ENCODE data around the gene MADCAM1. TPM values are rescaled to one million over a fixed set of nuclear protein-coding genes. Genes with fewer than 3 reads are reported as not detected.

The MADCAM1 gene
- polyA plus RNA-seq, 1 experiment = not detected

DNA sequence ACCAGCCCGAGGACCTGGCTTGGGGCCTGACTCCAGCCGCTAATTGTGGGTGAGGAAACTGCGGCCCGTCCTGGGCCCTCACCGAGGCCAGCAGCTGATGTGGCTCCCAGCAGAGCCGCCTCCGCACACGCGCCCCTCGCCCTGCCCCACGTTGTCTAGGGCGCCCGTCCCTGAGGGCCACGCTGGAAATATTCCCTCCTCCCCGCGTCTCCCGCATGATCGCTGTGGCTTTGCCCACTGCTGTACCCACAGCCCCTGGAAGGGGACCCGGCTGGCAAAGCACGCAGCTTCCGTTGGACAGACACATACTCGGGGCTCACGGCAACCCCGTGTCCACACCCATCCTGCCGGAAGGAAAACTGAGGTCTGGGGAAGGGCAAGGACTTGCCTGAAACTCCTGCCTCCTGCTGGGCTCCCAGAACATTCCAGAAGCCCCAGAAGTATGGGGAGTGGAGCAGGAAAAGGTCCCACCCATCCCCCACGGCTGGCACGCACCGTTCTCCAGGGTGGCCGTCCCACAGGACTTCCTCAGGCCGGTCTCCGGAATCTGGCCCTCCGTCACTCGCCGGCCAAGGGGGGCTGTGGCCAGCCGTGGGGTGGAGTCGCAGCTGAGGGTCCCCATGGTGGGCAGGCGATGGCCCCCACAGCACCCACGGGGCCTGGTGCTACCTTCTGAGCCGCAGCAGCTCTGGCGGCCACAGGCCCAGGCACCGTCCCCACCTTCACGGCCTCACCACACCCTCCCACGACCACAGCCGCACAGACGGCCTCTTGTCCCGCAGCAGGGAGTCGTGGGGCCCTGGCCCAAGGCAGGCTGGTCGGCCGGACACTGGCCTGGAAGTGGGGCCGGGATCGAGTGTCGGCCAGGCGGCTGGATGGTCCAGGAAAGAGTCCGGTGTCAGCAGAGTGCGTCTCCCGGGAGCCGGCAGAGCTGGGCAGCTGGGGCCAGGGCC lies 21.9 kb upstream of the MADCAM1 start:
- ChIA-PET POLR2A (no interaction called here), CTCF (no interaction called here)
- Histone ChIP-seq H3K27ac (ENCODE audit: low read depth, low read length) (no peak overlapping the region), H3K4me3 (ENCODE audit: low read depth, low read length) (no peak overlapping the region), H3K27me3 (ENCODE audit: control insufficient read depth, insufficient read depth, low read length) (peaks cover 8% of the 10 kb centered on the region), H3K9me3 (ENCODE audit: control insufficient read depth, insufficient read depth, low read length) (no peaks in the 10 kb centered on the region; the same call in 1 of the 2 replicates)
- no peak for DNase-seq (ENCODE audit: low read depth, low spot score)
- TF ChIP-seq, protein P1, sequence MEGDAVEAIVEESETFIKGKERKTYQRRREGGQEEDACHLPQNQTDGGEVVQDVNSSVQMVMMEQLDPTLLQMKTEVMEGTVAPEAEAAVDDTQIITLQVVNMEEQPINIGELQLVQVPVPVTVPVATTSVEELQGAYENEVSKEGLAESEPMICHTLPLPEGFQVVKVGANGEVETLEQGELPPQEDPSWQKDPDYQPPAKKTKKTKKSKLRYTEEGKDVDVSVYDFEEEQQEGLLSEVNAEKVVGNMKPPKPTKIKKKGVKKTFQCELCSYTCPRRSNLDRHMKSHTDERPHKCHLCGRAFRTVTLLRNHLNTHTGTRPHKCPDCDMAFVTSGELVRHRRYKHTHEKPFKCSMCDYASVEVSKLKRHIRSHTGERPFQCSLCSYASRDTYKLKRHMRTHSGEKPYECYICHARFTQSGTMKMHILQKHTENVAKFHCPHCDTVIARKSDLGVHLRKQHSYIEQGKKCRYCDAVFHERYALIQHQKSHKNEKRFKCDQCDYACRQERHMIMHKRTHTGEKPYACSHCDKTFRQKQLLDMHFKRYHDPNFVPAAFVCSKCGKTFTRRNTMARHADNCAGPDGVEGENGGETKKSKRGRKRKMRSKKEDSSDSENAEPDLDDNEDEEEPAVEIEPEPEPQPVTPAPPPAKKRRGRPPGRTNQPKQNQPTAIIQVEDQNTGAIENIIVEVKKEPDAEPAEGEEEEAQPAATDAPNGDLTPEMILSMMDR (IDR thresholded peaks at IDR 0.05; ENCODE audit: low read depth, low read length) = no peak

DNA sequence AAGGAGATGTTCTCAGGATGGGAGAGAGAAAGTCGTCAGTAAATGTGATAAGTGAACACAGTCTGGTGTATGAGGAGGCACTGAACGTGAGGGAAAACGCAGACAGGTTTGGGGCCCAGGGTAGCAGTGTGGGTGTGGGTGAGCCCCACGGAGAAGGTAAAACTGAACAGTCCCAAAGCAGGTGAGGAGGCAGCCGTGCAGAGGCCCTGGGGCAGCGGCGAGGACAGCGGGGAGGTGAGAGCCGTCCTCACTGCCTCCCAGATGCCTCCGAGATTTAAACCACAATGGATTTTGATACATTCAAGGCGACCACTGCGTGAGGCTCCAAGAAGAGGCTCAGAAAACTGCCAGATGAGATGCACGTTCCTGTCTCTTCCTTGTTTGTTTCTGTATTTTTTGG lies 20.9 kb upstream of the MADCAM1 start:
- peaks cover 8% of the 10 kb centered on the region for H3K27me3 ChIP-seq (ENCODE audit: control insufficient read depth, insufficient read depth, low read length)
- no peak overlapping the region for H3K27ac ChIP-seq (ENCODE audit: low read depth, low read length)
- peaks cover 6% of the 10 kb centered on the region for H3K9me3 ChIP-seq (ENCODE audit: control insufficient read depth, insufficient read depth, low read length)
- CTCF ChIA-PET = no interaction called here
- no peak overlapping the region for H3K4me3 ChIP-seq (ENCODE audit: low read depth, low read length)
- POLR2A ChIA-PET = no interaction called here
- DNase-seq (ENCODE audit: low read depth, low spot score) = no peak
- TF ChIP-seq, protein P1 (IDR thresholded peaks at IDR 0.05; ENCODE audit: low read depth, low read length) = no peak

DNA sequence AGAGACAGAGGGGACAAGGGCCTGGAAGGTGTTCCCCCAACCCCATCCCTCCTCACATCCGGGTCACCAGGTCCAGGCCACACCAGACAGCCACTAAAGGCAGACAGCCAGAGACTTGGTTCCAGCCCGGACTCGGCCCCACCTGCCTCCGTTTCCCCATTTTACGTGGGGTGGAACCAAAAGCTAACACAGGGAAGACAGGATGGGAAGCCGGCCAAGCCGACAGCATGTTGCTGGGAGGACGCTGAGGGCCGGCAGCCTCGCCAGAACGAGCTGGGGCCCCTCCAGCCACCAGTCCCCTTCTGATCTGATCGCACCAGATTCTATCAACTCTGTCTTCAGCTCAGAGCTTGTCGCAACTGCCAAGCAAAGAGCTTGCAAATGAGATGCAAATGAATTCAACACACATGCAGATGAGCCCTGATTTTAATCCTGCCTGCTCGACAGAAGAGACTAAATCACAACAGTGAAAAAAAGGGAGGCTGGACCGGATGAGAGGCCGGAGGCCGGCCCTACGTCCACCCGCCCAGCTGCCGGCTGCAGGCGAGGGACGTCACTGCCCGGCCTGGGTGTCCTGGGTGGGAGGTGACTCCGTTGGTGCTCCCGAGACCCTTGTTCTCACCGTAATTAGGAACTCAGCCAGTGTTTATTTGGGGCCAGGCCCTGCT lies 17.9 kb upstream of the MADCAM1 start:
- ChIA-PET POLR2A (no interaction called here), CTCF (no interaction called here)
- DNase-seq (ENCODE audit: low read depth, low spot score) = no peak
- Histone ChIP-seq H3K27me3 (ENCODE audit: control insufficient read depth, insufficient read depth, low read length) (peaks cover 8% of the 10 kb centered on the region), H3K9me3 (ENCODE audit: control insufficient read depth, insufficient read depth, low read length) (peaks cover 15% of the 10 kb centered on the region), H3K4me3 (ENCODE audit: low read depth, low read length) (no peak overlapping the region), H3K27ac (ENCODE audit: low read depth, low read length) (no peak overlapping the region)
- TF ChIP-seq, protein P1 (IDR thresholded peaks at IDR 0.05; ENCODE audit: low read depth, low read length) = no peak

DNA sequence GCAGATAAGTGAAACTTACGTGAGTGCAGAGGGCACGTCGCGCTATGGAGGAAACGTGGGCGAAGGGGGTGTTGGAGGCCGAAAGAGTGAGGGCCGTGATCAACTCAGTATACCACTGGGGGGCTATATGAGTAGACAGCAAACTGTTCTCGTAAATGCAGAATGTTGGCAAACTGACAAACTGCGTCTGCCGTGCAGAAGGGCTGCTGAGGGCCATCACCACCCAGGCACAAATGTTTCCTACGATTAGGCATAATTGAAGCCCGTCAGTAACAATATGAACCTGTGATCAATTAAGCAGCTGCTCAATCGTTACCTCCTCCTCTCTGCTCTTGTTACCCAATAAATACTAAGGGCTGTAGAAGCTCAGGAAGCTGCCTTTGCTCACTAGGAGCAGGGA lies 17.3 kb upstream of the MADCAM1 start:
- no peak overlapping the region for H3K27ac ChIP-seq (ENCODE audit: low read depth, low read length)
- H3K27me3 ChIP-seq (ENCODE audit: control insufficient read depth, insufficient read depth, low read length) = peaks cover 8% of the 10 kb centered on the region
- no peak overlapping the region for H3K4me3 ChIP-seq (ENCODE audit: low read depth, low read length)
- POLR2A ChIA-PET = no interaction called here
- peaks cover 19% of the 10 kb centered on the region for H3K9me3 ChIP-seq (ENCODE audit: control insufficient read depth, insufficient read depth, low read length)
- CTCF ChIA-PET = interaction anchor here (0.6 kb wide), 1 partner anchor 51 kb away, joined by 8 read pairs; no protein-coding TSS in a partner anchor
- no peak for DNase-seq (ENCODE audit: low read depth, low spot score)
- TF ChIP-seq, protein P1 (IDR thresholded peaks at IDR 0.05; ENCODE audit: low read depth, low read length) = no peak

Measured in AG04450 (cell line).